BE2C (cell line): Measurements from ENCODE around the gene LYAR.

ENCODE experiments used
- DNase-seq: peaks from one replicate; pipeline ENCODE4 v3.0.0-alpha.2; 2020
- H3K27me3 ChIP-seq: fragments of 250-450 bp; sonication (Bioruptor Pico); 2 replicates; pipeline ENCODE4 v1.5.1; 2020; ENCODE audit warnings: mild to moderate bottlenecking
- H3K36me3 ChIP-seq: fragments of 250-450 bp; sonication (Bioruptor Pico); 2 replicates; pipeline ENCODE4 v1.5.1; 2020; ENCODE audit warnings: mild to moderate bottlenecking
- H3K4me1 ChIP-seq: fragments of 250-450 bp; sonication (Bioruptor Pico); 2 replicates; pipeline ENCODE4 v1.5.1; 2020
- H3K4me3 ChIP-seq: 2 replicates; pipeline ENCODE4 v1.5.1; 2011; ENCODE audit warnings: low read depth, low read length
- H3K9me3 ChIP-seq: fragments of 250-450 bp; sonication (Bioruptor Pico); 2 replicates; pipeline ENCODE4 v1.5.1; 2020
- TF ChIP-seq, protein P1 (sequence below): IDR thresholded peaks from 2 replicates; pipeline ENCODE4 v1.5.1; 2012; ENCODE audit warnings: mild to moderate bottlenecking, low read depth, low read length

Gene LYAR

DNA sequence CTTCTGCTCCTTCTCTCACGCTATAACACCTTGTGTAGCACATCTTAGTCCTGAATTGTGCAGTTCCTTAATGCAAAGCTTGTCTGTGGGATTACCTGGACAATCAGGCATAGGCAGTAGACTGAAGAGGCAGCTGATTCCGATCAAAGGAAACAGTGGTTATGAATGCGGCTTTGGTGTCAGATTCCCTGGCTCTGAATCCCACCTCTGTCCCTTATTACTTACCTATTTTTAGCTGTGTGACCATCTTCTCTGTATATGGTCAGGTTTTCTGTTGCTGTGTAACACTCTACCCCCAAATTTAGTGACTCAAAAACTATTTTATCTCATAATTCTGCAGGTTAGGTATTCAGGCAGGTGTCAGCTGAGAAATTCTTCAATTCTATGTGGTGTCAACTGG is 3.3 kb upstream of the LYAR start:
- Histone ChIP-seq H3K36me3 (no peaks in the 10 kb centered on the region), H3K4me1 (0 out of 2 replicates have a peak, but pooled peaks cover 2% of the 10 kb centered on the region), H3K4me3 (no peak overlapping the region), H3K9me3 (no peaks in the 10 kb centered on the region), H3K27me3 (no peaks in the 10 kb centered on the region)
- TF ChIP-seq, protein P1, sequence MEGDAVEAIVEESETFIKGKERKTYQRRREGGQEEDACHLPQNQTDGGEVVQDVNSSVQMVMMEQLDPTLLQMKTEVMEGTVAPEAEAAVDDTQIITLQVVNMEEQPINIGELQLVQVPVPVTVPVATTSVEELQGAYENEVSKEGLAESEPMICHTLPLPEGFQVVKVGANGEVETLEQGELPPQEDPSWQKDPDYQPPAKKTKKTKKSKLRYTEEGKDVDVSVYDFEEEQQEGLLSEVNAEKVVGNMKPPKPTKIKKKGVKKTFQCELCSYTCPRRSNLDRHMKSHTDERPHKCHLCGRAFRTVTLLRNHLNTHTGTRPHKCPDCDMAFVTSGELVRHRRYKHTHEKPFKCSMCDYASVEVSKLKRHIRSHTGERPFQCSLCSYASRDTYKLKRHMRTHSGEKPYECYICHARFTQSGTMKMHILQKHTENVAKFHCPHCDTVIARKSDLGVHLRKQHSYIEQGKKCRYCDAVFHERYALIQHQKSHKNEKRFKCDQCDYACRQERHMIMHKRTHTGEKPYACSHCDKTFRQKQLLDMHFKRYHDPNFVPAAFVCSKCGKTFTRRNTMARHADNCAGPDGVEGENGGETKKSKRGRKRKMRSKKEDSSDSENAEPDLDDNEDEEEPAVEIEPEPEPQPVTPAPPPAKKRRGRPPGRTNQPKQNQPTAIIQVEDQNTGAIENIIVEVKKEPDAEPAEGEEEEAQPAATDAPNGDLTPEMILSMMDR = no peak
- DNase-seq = no peak

DNA sequence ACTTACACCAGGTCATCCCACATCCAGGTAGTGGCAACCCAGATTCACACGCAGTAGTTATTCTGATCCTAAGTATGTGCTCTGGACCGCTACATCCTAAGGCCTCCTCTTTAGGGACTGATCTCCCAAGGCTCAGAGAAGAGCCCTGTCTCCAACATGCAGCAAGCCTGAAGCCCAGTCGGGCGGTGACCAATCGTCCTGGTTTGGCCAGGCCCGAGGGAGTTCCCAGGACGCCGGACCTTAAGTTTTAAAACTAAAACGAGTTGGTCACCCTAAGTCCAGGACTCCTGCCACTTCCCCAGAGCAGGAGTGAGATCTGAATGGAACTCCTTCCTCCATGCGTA is 385 bp downstream of the LYAR start:
- DNase-seq = no peak
- 0 out of 2 replicates have a peak, but pooled peaks cover 2% of the 10 kb centered on the region for H3K4me1 ChIP-seq

DNA sequence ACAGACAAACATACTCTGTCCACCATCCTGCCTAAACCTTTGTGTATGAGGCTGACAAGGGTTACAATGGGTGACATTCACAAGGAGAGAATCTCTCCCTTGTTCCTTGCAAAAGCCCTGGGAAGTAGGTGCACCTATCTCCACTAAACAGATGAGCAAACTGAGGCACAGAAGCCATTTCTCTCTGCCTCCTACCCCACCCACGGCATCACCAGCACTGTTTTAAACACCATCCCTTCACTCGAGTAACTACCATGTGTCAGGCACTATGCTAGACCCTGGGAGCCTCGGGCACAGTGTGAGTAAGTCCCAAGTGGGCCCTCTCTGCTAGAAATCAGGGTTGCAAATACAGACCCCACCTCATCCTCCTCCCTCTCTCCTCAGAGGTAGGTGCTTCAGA is 899 bp downstream of the LYAR start:
- Histone ChIP-seq H3K4me1 (0 out of 2 replicates have a peak, but pooled peaks cover 2% of the 10 kb centered on the region), H3K4me3 (peak overlapping the region; percentile 98), H3K36me3 (peaks cover 18% of the 10 kb centered on the region), H3K9me3 (no peaks in the 10 kb centered on the region), H3K27me3 (no peaks in the 10 kb centered on the region)
- DNase-seq = no peak
- TF ChIP-seq, protein P1 = no peak

More for the DNA sequence above, 385 bp downstream of the LYAR start:
- Histone ChIP-seq H3K9me3 (no peaks in the 10 kb centered on the region), H3K27me3 (no peaks in the 10 kb centered on the region), H3K36me3 (peaks cover 13% of the 10 kb centered on the region), H3K4me3 (peak overlapping the region; percentile 98)
- TF ChIP-seq, protein P1 = no peak

DNA sequence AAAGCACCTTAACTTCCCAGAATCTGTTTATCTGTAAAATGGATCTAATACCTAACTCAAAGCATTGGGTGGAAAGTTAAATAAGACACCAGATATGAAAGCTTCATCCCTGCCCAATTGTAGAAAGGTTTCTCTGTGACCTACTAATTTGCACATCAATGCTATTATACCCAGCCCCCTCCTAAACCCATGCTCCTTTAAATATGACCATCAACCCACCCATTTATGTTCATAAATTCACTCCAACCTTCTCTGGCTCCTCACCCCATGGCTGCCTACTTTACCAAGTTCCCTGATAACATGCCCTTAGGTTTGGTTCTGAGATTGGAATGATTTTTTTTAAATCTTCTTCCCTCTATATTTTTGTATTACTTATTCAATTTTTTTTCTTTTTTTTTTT is 1.9 kb downstream of the LYAR start:
- Histone ChIP-seq H3K4me1 (0 out of 2 replicates have a peak, but pooled peaks cover 2% of the 10 kb centered on the region), H3K4me3 (no peak overlapping the region), H3K36me3 (peaks cover 27% of the 10 kb centered on the region), H3K9me3 (no peaks in the 10 kb centered on the region), H3K27me3 (no peaks in the 10 kb centered on the region)
- DNase-seq = no peak
- TF ChIP-seq, protein P1 = no peak

DNA sequence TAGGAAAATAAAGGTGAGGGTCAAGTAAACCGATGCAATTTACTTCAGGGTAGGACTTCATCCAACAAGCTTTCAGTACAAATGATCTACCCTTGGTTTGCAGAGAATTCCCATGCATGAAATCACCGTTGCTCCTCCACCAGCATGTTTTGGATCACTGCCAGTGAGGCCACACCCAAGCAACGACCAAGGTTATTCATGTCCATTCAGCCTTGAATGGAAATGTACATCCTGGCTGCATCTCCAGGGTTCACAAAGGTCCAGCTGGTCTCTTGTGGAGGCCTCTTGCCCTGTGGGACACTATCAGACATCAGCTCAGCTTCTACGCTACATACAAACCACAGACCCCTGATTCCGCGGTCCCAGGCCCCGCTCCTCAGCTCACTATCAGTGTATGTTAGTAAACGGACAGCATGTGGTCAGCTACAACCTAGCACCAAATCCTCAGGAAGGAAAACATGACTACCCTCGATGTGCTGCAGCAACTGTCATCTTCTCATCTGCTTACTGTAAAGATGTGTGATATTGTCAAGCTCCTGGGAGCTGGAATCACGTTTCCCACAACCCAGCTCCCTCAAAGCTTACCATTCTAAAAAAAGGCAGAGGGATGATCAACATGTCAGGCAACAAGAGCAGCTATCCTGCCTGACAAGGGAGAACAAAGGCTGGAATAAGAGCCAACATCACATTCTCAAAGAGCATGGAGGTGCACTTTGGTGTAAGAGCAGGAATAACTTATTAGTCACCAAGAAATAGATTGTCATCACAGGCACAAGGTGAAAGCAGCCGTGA is 4.9 kb downstream of the LYAR start:
- TF ChIP-seq, protein P1 = no peak
- peaks cover 55% of the 10 kb centered on the region for H3K36me3 ChIP-seq
- H3K9me3 ChIP-seq = no peaks in the 10 kb centered on the region
- no peak for DNase-seq
- 0 out of 2 replicates have a peak, but pooled peaks cover 2% of the 10 kb centered on the region for H3K4me1 ChIP-seq
- H3K4me3 ChIP-seq = no peak overlapping the region
- no peaks in the 10 kb centered on the region for H3K27me3 ChIP-seq

DNA sequence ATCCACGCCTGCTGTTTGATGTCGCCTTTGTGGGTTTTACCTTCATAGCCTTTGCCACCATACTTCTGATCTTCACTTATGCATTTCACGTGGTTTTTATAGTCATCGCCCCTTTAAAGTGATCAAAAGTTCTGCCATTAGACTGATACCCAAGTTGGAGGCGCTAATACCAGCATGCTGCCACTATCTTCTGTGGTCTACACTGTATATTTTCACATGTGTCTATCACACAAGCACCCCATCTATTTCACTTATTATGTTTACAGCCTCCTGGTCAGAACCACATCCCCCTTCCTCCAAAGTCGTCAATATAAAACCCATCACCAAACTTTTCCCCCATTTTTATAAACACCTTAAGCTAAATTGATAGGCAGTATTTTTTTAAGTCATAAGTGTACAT is 8.2 kb downstream of the LYAR start:
- H3K4me1 ChIP-seq = no peaks in the 10 kb centered on the region
- no peak for DNase-seq
- H3K4me3 ChIP-seq = no peak overlapping the region
- TF ChIP-seq, protein P1 = no peak
- H3K27me3 ChIP-seq = no peaks in the 10 kb centered on the region
- H3K36me3 ChIP-seq = peaks cover 83% of the 10 kb centered on the region
- H3K9me3 ChIP-seq = no peaks in the 10 kb centered on the region
